GM12878 (cell line): ENCODE results near the gene ZSCAN10.

Experiments used
- CREB1 ChIP-seq: IDR thresholded peaks from 2 replicates; pipeline ENCODE4 v1.6.1; 2012; ENCODE audit warnings: low read depth, mild to moderate bottlenecking, inconsistent platforms
- CTCF ChIP-seq, 3 experiments: IDR thresholded peaks in 2 of 3; conservative IDR thresholded peaks in 1 of 3; 2 replicates each; pipeline ENCODE4 v1.5.1; 2011; ENCODE audit warnings: low read depth in 3 of 3, low read length in 3 of 3, mild to moderate bottlenecking in 3 of 3, control low read depth in 2 of 3, moderate library complexity in 2 of 3, inconsistent platforms in 1 of 3, mixed read lengths in 1 of 3; ENCODE audit not compliant: control insufficient read depth in 2 of 3, insufficient read depth in 1 of 3; ENCODE audit errors: extremely low read depth in 1 of 3
- EZH2 ChIP-seq: IDR thresholded peaks from 2 replicates; pipeline ENCODE4 v1.6.1; 2012; ENCODE audit warnings: low read depth, mild to moderate bottlenecking, control low read depth, inconsistent platforms, low read length, borderline replicate concordance; ENCODE audit not compliant: control insufficient read depth
- GATAD2B ChIP-seq: fragments of 450-650 bp; conservative IDR thresholded peaks from 2 replicates; pipeline ENCODE4 v1.6.1; 2017; ENCODE audit warnings: low read depth, mild to moderate bottlenecking, moderate library complexity
- IRF4 ChIP-seq: IDR thresholded peaks from 2 replicates; pipeline ENCODE4 v1.6.1; 2011; ENCODE audit warnings: low read depth, low read length
- KLF5 ChIP-seq: fragments of 450-650 bp; IDR thresholded peaks from 2 replicates; pipeline ENCODE4 v1.6.1; 2014; ENCODE audit warnings: mild to moderate bottlenecking; ENCODE audit not compliant: partially characterized antibody
- MXI1 ChIP-seq: fragments of 150-350 bp; IDR thresholded peaks from 2 replicates; pipeline ENCODE4 v1.6.1; 2011; ENCODE audit warnings: low read depth, mild to moderate bottlenecking, inconsistent platforms, low read length, improper control_type of control experiment
- POLR2A ChIP-seq: IDR thresholded peaks from 2 replicates; pipeline ENCODE4 v1.6.1; 2011; ENCODE audit warnings: low read depth, mild to moderate bottlenecking, low read length
- RAD21 ChIP-seq: IDR thresholded peaks from 2 replicates; pipeline ENCODE4 v1.6.1; 2011; ENCODE audit warnings: mild to moderate bottlenecking, low read depth, low read length, moderate library complexity; ENCODE audit not compliant: insufficient read depth
- SIN3A ChIP-seq: IDR thresholded peaks from 2 replicates; pipeline ENCODE4 v1.6.1; 2012; ENCODE audit warnings: low read depth, low read length, improper control_type of control experiment
- SKIL ChIP-seq: fragments of 450-650 bp; IDR thresholded peaks from 2 replicates; pipeline ENCODE4 v1.6.1; 2017; ENCODE audit warnings: mild to moderate bottlenecking, low read depth, inconsistent platforms; ENCODE audit not compliant: poor library complexity, severe bottlenecking
- SMC3 ChIP-seq: IDR thresholded peaks from 2 replicates; pipeline ENCODE4 v1.6.1; 2011; ENCODE audit warnings: low read length, improper control_type of control experiment, borderline replicate concordance
- ZBTB40 ChIP-seq: fragments of 450-650 bp; IDR thresholded peaks from 2 replicates; pipeline ENCODE4 v1.6.1; 2016; ENCODE audit warnings: mild to moderate bottlenecking, moderate library complexity, borderline replicate concordance
- ZNF274 ChIP-seq: IDR thresholded peaks from one replicate; pipeline ENCODE4 v1.8.0; 2011; ENCODE audit not compliant: insufficient read length, insufficient read depth

GRCh38 chr16:3046641-3047386 is 52.3 kb downstream of the ZSCAN10 start:
- no peak for TF ChIP-seq ZNF274
- no peak for TF ChIP-seq CREB1
- no peak for TF ChIP-seq IRF4
- TF ChIP-seq CTCF (IDR thresholded peaks at IDR 0.05 in 2 of 3, conservative IDR thresholded peaks at IDR 0.05 in 1 of 3; ENCODE audit: control insufficient read depth in 2 of 3, extremely low read depth in 1 of 3, insufficient read depth in 1 of 3, low read depth in 3 of 3, low read length in 3 of 3): no peak
- no peak for TF ChIP-seq SMC3
- no peak for TF ChIP-seq SIN3A
- no peak for TF ChIP-seq SKIL
- TF ChIP-seq GATAD2B: no peak
- no peak for TF ChIP-seq ZBTB40
- TF ChIP-seq EZH2: no peak
- TF ChIP-seq MXI1: no peak
- no peak for TF ChIP-seq POLR2A
- no peak for TF ChIP-seq KLF5
- TF ChIP-seq RAD21: no peak
